ENCODE measurements around the gene FHOD1. TPM values are rescaled to one million over a fixed set of nuclear protein-coding genes. Genes with fewer than 3 reads are reported as not detected.

Gene FHOD1
- total and polyA plus RNA-seq, 10 of the 15 experiments (the other 5 are each of a cell fraction or from before 2014, with no cell fraction given): 8.9 to 65.7 (median 18.1) TPM

DNA sequence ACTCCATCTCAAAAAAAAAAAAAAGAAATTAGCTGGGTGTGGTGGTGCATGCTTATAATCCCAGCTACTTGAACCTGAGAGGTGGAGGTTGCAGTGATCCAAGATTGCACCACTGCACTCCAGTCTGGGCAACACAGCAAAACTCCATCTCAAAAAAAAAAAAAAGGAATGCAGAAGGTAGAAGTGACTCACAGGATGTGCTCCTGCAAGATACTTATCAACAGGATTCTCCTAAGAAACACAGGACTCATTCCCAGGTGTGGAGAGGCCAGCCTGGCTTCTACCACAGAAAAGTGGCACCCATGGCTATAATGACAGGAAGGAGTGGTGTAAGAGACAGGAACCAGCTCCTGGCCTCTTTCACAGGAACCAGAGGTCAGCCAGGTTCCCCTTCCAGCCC, 34.5 kb downstream of the FHOD1 start:
- ATAC-seq (no peak), FAIRE-seq (no peak), DNase-seq (ENCODE audit: low read depth, low spot score) (no peak)
- H3K36me3 ChIP-seq (ENCODE audit: control insufficient read depth in 2 of 2, insufficient read depth in 2 of 2, low read length in 1 of 2): no peaks in the 10 kb centered on the region
- no peak overlapping the region for H2AFZ ChIP-seq (ENCODE audit: control insufficient read depth, low read depth, low read length)
- no peaks in the 10 kb centered on the region for H3K9me3 ChIP-seq (replicated peaks; ENCODE audit: control insufficient read depth, insufficient read depth, low read length)
- SMC1A ChIA-PET (ENCODE audit: uncharacterized antibody, unreplicated experiment): interaction anchor here (1.0 kb wide), 1 partner anchor 253 kb away, joined by 3 read pairs; no protein-coding TSS in a partner anchor
- no peak overlapping the region for H3K27ac ChIP-seq (ENCODE audit: control insufficient read depth, insufficient read depth)
- no peaks in the 10 kb centered on the region for H3K27me3 ChIP-seq (replicated peaks in 1 of 2; ENCODE audit: control insufficient read depth in 2 of 2, insufficient read depth in 2 of 2, low read length in 1 of 2)
- H4K20me1 ChIP-seq (ENCODE audit: control insufficient read depth, insufficient read depth): no peaks in the 10 kb centered on the region
- CTCF ChIA-PET: no interaction called here
- H3K4me2 ChIP-seq (ENCODE audit: control insufficient read depth, insufficient read depth): no peak overlapping the region
- no peaks in the 10 kb centered on the region for H3K4me1 ChIP-seq (ENCODE audit: control insufficient read depth, insufficient read depth, low read length)
- intact Hi-C loops (cut with micrococcal nuclease; ENCODE audit: unreplicated experiment) (no loop called here), in situ Hi-C loops (cut with MboI) (no loop called here)
- no TSS peak for BruUV-seq (replicated peaks)
- no peak overlapping the region for H3K4me3 ChIP-seq
- no peak overlapping the region for H3K9ac ChIP-seq (ENCODE audit: control insufficient read depth, insufficient read depth, low read length)
- POLR2A ChIA-PET: no interaction called here
- RAD21 ChIA-PET (ENCODE audit: unreplicated experiment): no interaction called here
- TF ChIP-seq GATAD2B (conservative IDR thresholded peaks at IDR 0.05; ENCODE audit: low read depth) (no peak), CBX5 (IDR thresholded peaks at IDR 0.05; ENCODE audit: low read depth) (no peak), CHD4 (IDR thresholded peaks at IDR 0.05) (no peak), KDM1A (IDR thresholded peaks at IDR 0.05; ENCODE audit: borderline replicate concordance) (no peak), BRCA1 (IDR thresholded peaks at IDR 0.05; ENCODE audit: low read depth, low read length) (no peak), PAX8 (IDR thresholded peaks at IDR 0.05) (no peak), ZZZ3 (IDR thresholded peaks at IDR 0.05; ENCODE audit: control insufficient read depth, insufficient read length, low read depth) (no peak), TCF12 (IDR thresholded peaks at IDR 0.05; ENCODE audit: low read depth, low read length) (no peak), MYC (IDR thresholded peaks at IDR 0.05; ENCODE audit: insufficient read depth, insufficient read length, insufficient replicate concordance, low read length, severe bottlenecking) (no peak), HDAC6 (IDR thresholded peaks at IDR 0.05; ENCODE audit: unreplicated experiment) (no peak), BACH1 (IDR thresholded peaks at IDR 0.05; ENCODE audit: borderline replicate concordance) (no peak), SREBF1 (IDR thresholded peaks at IDR 0.05; ENCODE audit: low read length) (no peak), NR2F1 (conservative IDR thresholded peaks at IDR 0.05) (no peak), MTA3 (IDR thresholded peaks at IDR 0.05; ENCODE audit: borderline replicate concordance, low read length) (no peak), LARP7 (IDR thresholded peaks at IDR 0.05) (no peak), FOS (IDR thresholded peaks at IDR 0.05; ENCODE audit: borderline replicate concordance, extremely low read depth, insufficient read length) (no peak), SUZ12 (IDR thresholded peaks at IDR 0.05; ENCODE audit: unreplicated experiment) (no peak), EGR1 (IDR thresholded peaks at IDR 0.05; ENCODE audit: borderline replicate concordance in 1 of 2, low read depth in 2 of 2, low read length in 2 of 2) (no peak)
- TF ChIP-seq, protein P1, sequence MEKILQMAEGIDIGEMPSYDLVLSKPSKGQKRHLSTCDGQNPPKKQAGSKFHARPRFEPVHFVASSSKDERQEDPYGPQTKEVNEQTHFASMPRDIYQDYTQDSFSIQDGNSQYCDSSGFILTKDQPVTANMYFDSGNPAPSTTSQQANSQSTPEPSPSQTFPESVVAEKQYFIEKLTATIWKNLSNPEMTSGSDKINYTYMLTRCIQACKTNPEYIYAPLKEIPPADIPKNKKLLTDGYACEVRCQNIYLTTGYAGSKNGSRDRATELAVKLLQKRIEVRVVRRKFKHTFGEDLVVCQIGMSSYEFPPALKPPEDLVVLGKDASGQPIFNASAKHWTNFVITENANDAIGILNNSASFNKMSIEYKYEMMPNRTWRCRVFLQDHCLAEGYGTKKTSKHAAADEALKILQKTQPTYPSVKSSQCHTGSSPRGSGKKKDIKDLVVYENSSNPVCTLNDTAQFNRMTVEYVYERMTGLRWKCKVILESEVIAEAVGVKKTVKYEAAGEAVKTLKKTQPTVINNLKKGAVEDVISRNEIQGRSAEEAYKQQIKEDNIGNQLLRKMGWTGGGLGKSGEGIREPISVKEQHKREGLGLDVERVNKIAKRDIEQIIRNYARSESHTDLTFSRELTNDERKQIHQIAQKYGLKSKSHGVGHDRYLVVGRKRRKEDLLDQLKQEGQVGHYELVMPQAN (conservative IDR thresholded peaks at IDR 0.05): no peak
- H3K79me2 ChIP-seq (ENCODE audit: control insufficient read depth, insufficient read depth, low read length): no peaks in the 10 kb centered on the region

Data from GM12878 (cell line).